ENCODE data around the gene GDPGP1. TPM values are rescaled to one million over a fixed set of nuclear protein-coding genes. Genes with fewer than 3 reads are reported as not detected.

The GDPGP1 gene
- total and polyA plus RNA-seq, 2 of the 4 experiments (the other 2 are of a cell fraction): 2.3 to 4.1 TPM

GRCh38 chr15:90192961-90193786 is 40.8 kb upstream of the GDPGP1 start:
- H3K4ac ChIP-seq (ENCODE audit: low read depth, low read length): peak overlapping the region; percentile 57
- BruUV-seq (replicated peaks): no TSS peak
- 20% methylated on average over 5 of the region's 16 CpGs; no CpG with 5 or more reads in 1 of the 2 experiments for WGBS, 2 experiments (ENCODE audit: extremely low coverage in 2 of 2, insufficient read length in 1 of 2)
- H3K23ac ChIP-seq (ENCODE audit: low read depth, low read length): peak overlapping the region; percentile 49; the same call in 1 of the 2 replicates
- H4K8ac ChIP-seq (ENCODE audit: low read depth in 2 of 2, low read length in 2 of 2): peak overlapping the region; percentile 2 to 78; a peak in 3 of 4 replicates
- peak overlapping the region; percentile 6; the same call in 1 of the 2 replicates for H2BK20ac ChIP-seq (ENCODE audit: low read depth, low read length)
- no peaks in the 10 kb centered on the region for H4K20me1 ChIP-seq (ENCODE audit: insufficient read depth, low read length)
- TF ChIP-seq CHD1 (IDR thresholded peaks at IDR 0.05; ENCODE audit: low read depth, low read length): no peak
- TF ChIP-seq RCOR1 (IDR thresholded peaks at IDR 0.05; ENCODE audit: insufficient replicate concordance, low read length): no peak
- no peak for TF ChIP-seq ELK1 (IDR thresholded peaks at IDR 0.05; ENCODE audit: borderline replicate concordance, low read depth, low read length)
- no peak for TF ChIP-seq RAD21 (IDR thresholded peaks at IDR 0.05; ENCODE audit: low read length)
- no peak for TF ChIP-seq FOS (IDR thresholded peaks at IDR 0.05; ENCODE audit: low read depth, low read length)
- TF ChIP-seq MAZ (IDR thresholded peaks at IDR 0.05; ENCODE audit: borderline replicate concordance, low read depth, low read length): no peak
- TF ChIP-seq RFX5 (IDR thresholded peaks at IDR 0.05; ENCODE audit: low read depth, low read length): no peak
- TF ChIP-seq BHLHE40 (IDR thresholded peaks at IDR 0.05; ENCODE audit: low read depth, low read length): no peak
- no peak for TF ChIP-seq CEBPB (IDR thresholded peaks at IDR 0.05; ENCODE audit: low read depth, low read length)
- H2BK15ac ChIP-seq (ENCODE audit: low read depth, low read length): no peak overlapping the region; the same call in 2 of the 3 replicates
- peak overlapping the region; percentile 2; the same call in 1 of the 2 replicates for H2BK120ac ChIP-seq (ENCODE audit: low read depth, low read length)
- peak overlapping the region; percentile 65 for H2BK5ac ChIP-seq (ENCODE audit: low read depth, low read length, poor library complexity, severe bottlenecking)
- peaks cover 15% of the 10 kb centered on the region for H3K4me1 ChIP-seq (ENCODE audit: control insufficient read depth, insufficient read depth, low read length)
- H3K18ac ChIP-seq (ENCODE audit: low read depth, low read length): peak overlapping the region; percentile 87; the same call in 1 of the 2 replicates
- in situ Hi-C loops (cut with MboI; ENCODE audit: low sequenced_read_pairs): no loop called here
- peak overlapping the region; percentile 68 for H3K4me2 ChIP-seq (ENCODE audit: low read depth, low read length)
- intact Hi-C loops (cut with micrococcal nuclease): no loop called here
- H3K27ac ChIP-seq (ENCODE audit: insufficient read depth, low read length): peak overlapping the region; percentile 24
- H3K9me3 ChIP-seq (ENCODE audit: control insufficient read depth, insufficient read depth, low read length): no peaks in the 10 kb centered on the region
- H4K5ac ChIP-seq (ENCODE audit: low read depth, low read length): peak overlapping the region; percentile 72
- H3K4me3 ChIP-seq (ENCODE audit: insufficient read depth, low read depth, low read length): peak overlapping the region; percentile 1; the same call in 1 of the 2 replicates
- no peaks in the 10 kb centered on the region for H3K36me3 ChIP-seq (ENCODE audit: control insufficient read depth, insufficient read depth, low read length)
- H3K14ac ChIP-seq (replicated peaks; ENCODE audit: low read depth, low read length): peak overlapping the region; percentile 58
- H3K56ac ChIP-seq (ENCODE audit: extremely low read depth, insufficient read depth, low read length): no peak overlapping the region
- peaks cover 9% of the 10 kb centered on the region for H3K9me1 ChIP-seq (ENCODE audit: insufficient read depth, low read length)
- no peaks in the 10 kb centered on the region for H3K27me3 ChIP-seq (ENCODE audit: control insufficient read depth, insufficient read depth, low read length)
- H3K79me1 ChIP-seq (ENCODE audit: low read depth in 1 of 2, low read length in 2 of 2): peaks cover 0 to 8% of the 10 kb centered on the region in 2 experiments; a peak in 2 of 4 replicates
- H3K9ac ChIP-seq (ENCODE audit: low read depth, low read length): peak overlapping the region; percentile 22; the same call in 1 of the 2 replicates
- H2AK5ac ChIP-seq (ENCODE audit: low read depth, low read length): peak overlapping the region; percentile 29; the same call in 1 of the 2 replicates
- peak overlapping the region; percentile 31 for H2AK9ac ChIP-seq (replicated peaks; ENCODE audit: low read depth, low read length, poor library complexity)
- ATAC-seq (ENCODE audit: low read depth) (peak; percentile 77), DNase-seq (peak; percentile 53)
- ChIA-PET POLR2A (ENCODE audit: unreplicated experiment) (interaction anchor here (0.7 kb wide), 1 partner anchor 21 kb away, joined by 3 read pairs; no protein-coding TSS in a partner anchor), CTCF (no interaction called here)
- peak overlapping the region; percentile 43; the same call in 1 of the 2 replicates for H4K91ac ChIP-seq (ENCODE audit: insufficient read depth, low read depth, low read length)
- peak overlapping the region; percentile 88 for H2AFZ ChIP-seq (replicated peaks; ENCODE audit: low read length, poor library complexity)
- dilution Hi-C loops (cut with HindIII; ENCODE audit: low sequenced_read_pairs, unreplicated experiment): no loop called here
